GM12801 (cell line): ENCODE results near the gene MMP24OS.

Source experiments
- CTCF ChIP-seq: IDR thresholded peaks from one replicate; pipeline ENCODE4 v1.5.1; 2011; ENCODE audit warnings: control low read depth; ENCODE audit not compliant: insufficient read length; ENCODE audit errors: extremely low read depth

MMP24OS gene

GRCh38 chr20:35303735-35304491 is 26.0 kb upstream of the MMP24OS start:
- TF ChIP-seq CTCF: peak; percentile 55

- no peak for TF ChIP-seq CTCF
These were observed 25.4 kb upstream of the MMP24OS start for GRCh38 chr20:35303382-35303734.

GRCh38 chr20:35302421-35303335 is 24.8 kb upstream of the MMP24OS start:
- no peak for TF ChIP-seq CTCF

GRCh38 chr20:35301426-35301825 is 23.5 kb upstream of the MMP24OS start:
- TF ChIP-seq CTCF: no peak

- TF ChIP-seq CTCF: no peak
These were observed 22.7 kb upstream of the MMP24OS start for GRCh38 chr20:35300469-35301262.

DNA sequence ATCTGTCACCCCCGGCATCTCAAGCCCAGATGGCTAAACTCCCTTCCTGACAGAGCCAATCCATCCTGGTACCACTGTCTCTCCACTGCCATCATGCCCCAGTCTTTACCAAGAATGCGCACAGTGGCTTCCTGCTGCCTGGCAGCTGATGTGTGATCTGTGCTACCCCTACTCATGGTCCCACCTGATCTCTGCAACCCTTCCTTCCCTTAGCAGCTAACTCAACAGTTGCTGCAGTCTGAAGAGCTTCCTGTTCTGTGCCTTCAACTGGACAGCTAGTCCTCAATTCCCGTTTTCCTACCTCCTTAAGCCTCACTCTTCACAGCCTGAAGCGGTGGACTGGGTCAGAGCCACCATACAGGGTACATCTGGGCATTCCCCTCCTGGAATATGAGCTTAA is 21.9 kb upstream of the MMP24OS start:
- TF ChIP-seq CTCF: no peak

DNA sequence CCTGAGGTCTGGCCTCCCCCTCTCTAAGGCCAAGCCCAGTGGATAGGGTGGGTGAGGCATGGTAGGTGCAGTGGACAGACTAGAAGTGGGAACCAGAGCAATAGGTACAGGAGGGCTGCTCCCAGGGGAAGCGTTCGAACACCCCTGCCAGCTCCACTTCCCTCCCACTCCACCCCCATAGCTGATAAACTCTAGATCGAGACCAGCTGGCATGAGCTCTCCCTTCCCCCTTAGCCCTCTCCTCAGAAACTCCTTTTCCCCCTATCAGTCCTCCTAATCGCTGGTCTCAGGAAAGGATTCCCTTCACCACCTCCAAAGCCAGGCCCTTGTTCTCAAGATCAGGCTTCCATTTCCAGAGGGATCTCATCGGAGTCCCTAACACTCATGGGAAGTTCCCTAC is 20.3 kb upstream of the MMP24OS start:
- no peak for TF ChIP-seq CTCF
